Natural killer cell (primary cell): ENCODE results near the gene CCNT1. TPM values are rescaled to one million over a fixed set of nuclear protein-coding genes. Genes with fewer than 3 reads are reported as not detected.

ENCODE experiments used
- ATAC-seq, 3 donors: fragments of 150-1000 bp in 2 of 3; fragments of 200-7000 bp in 1 of 3; cut with Tn5 transposase; 1 replicate in 1 of 3; 2 replicates in 2 of 3; pipeline ENCODE4 v1.10.0; 2021; ENCODE audit warnings: mild to moderate bottlenecking in 2 of 3, moderate library complexity in 2 of 3
- DNase-seq, 2 donors: peaks; one replicate each; pipeline versions ENCODE4 v3.0.0 to v3.0.0-alpha.2; 2013 to 2021; ENCODE audit warnings: mixed read lengths in 1 of 2
- H3K27ac ChIP-seq: one replicate; pipeline ENCODE4 v1.5.1; 2013; ENCODE audit warnings: mild to moderate bottlenecking, low read length
- H3K27me3 ChIP-seq: one replicate; pipeline ENCODE4 v1.6.1; 2013; ENCODE audit warnings: low read length; ENCODE audit not compliant: control insufficient read depth, insufficient read depth
- H3K36me3 ChIP-seq: one replicate; pipeline ENCODE4 v1.6.1; 2013; ENCODE audit warnings: low read length; ENCODE audit not compliant: control insufficient read depth, insufficient read depth
- H3K4me1 ChIP-seq: one replicate; pipeline ENCODE4 v1.6.1; 2013; ENCODE audit warnings: low read length; ENCODE audit not compliant: control insufficient read depth, insufficient read depth
- H3K4me3 ChIP-seq: one replicate; pipeline ENCODE4 v1.5.1; 2013; ENCODE audit warnings: low read length
- H3K9me3 ChIP-seq: one replicate; pipeline ENCODE4 v1.6.1; 2013; ENCODE audit warnings: low read length; ENCODE audit not compliant: control insufficient read depth, insufficient read depth
- H3K27ac Mint-ChIP-seq, 2 donors: one replicate each; pipeline ENCODE4 v1.8.0; 2022; ENCODE audit warnings: mild to moderate bottlenecking in 2 of 2, mixed read lengths in 2 of 2, moderate library complexity in 1 of 2
- H3K27me3 Mint-ChIP-seq, 2 donors: one replicate each; pipeline ENCODE4 v1.8.0; 2022; ENCODE audit warnings: low read depth in 2 of 2, mixed read lengths in 2 of 2
- H3K36me3 Mint-ChIP-seq: one replicate; pipeline ENCODE4 v1.8.0; 2022; ENCODE audit warnings: mixed read lengths
- H3K4me1 Mint-ChIP-seq, 2 donors: one replicate each; pipeline ENCODE4 v1.8.0; 2022; ENCODE audit warnings: mixed read lengths in 2 of 2
- H3K4me3 Mint-ChIP-seq: one replicate; pipeline ENCODE4 v1.8.0; 2022; ENCODE audit warnings: mild to moderate bottlenecking, moderate library complexity, mixed read lengths
- H3K9me3 Mint-ChIP-seq, 2 donors: one replicate each; pipeline ENCODE4 v1.8.0; 2022; ENCODE audit warnings: mixed read lengths in 2 of 2
- CTCF ChIP-seq: fragments of 200-600 bp; IDR thresholded peaks from one replicate; pipeline ENCODE4 v1.8.0; 2022; ENCODE audit warnings: antibody characterized with exemption
- WGBS: methylation state at CpG from one replicate; pipeline ENCODE4 v1.1.7; 2013; ENCODE audit warnings: missing lambda C conversion rate; ENCODE audit not compliant: insufficient coverage; 5-methylcytosine and 5-hydroxymethylcytosine counted together
- intact Hi-C: fragments of 100-400 bp; cut with micrococcal nuclease; formaldehyde crosslinking; loops from one replicate; pipeline ENCODE4 v1.14.2; 2022
- total RNA-seq, 4 donors: library from RNA; stranded (reverse); fragments of 120-200 nt in 1 of 4; gene quantifications; one replicate each; pipeline versions ENCODE4 v1.2.3 to v1.2.4, GENCODE V29; 2013 to 2022

CCNT1 gene
- total RNA-seq, 3 donors from 2014 or later (not counting 1 experiment from before 2014, with no cell fraction given), result 119 to 145 (median 120) TPM

GRCh38 chr12:48680861-48681260 is 35.6 kb downstream of the CCNT1 start:
- no peak for ATAC-seq
- Mint-ChIP-seq H3K9me3 (no peaks in the 10 kb centered on the region), H3K36me3 (peaks cover 7% of the 10 kb centered on the region), H3K27ac (peak overlapping the region; percentile 92 to 98), H3K27me3 (no peaks in the 10 kb centered on the region), H3K4me3 (peak overlapping the region; percentile 94), H3K4me1 (peaks cover 39 to 50% of the 10 kb centered on the region in 2 donors)
- DNase-seq, result no peak
- intact Hi-C loops, result no loop called here
- Histone ChIP-seq H3K4me1 (peaks cover 26% of the 10 kb centered on the region), H3K4me3 (no peak overlapping the region), H3K9me3 (no peaks in the 10 kb centered on the region), H3K27ac (no peak overlapping the region), H3K27me3 (no peaks in the 10 kb centered on the region), H3K36me3 (peaks cover 34% of the 10 kb centered on the region)
- WGBS, result 92% methylated on average over 11 of the region's 13 CpGs
- no peak for TF ChIP-seq CTCF

- peaks cover 39 to 50% of the 10 kb centered on the region in 2 donors for H3K4me1 Mint-ChIP-seq
- H3K27ac ChIP-seq, result no peak overlapping the region
Observed at GRCh38 chr12:48678551-48679185, 37.8 kb downstream of the CCNT1 start.

DNA sequence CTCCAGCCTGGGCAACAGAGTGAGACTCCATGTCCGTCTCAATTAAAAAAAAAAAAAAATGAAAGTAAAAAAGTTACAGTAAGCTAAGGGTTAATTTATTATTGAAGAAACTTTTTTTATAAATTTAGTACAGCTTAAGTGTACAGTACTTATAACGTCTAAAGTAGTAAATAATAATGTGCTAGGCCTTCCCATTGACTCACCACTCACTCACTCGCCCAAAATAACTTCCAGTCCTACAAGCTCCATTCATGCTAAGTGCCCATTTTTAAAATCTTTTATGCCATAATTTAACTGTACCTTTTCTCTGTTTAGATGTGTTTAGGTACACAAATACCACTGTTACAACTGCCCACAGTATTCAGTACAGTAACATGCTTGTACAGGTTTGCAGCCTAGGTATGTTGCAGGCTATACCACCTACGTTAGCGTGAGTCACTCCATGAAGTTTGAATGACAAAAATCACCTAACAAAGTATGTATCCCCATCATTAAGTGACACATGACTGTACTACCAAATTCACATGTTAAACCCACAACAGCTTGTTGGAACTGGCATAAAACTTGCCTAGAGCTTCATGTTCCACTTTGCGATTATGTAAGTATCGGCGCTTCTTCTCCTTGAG is 45.2 kb downstream of the CCNT1 start:
- 96% methylated on average over 8 of the region's 8 CpGs for WGBS
- Histone ChIP-seq H3K4me1 (no peaks in the 10 kb centered on the region), H3K27ac (no peak overlapping the region), H3K36me3 (peaks cover 81% of the 10 kb centered on the region), H3K27me3 (no peaks in the 10 kb centered on the region), H3K4me3 (no peak overlapping the region), H3K9me3 (no peaks in the 10 kb centered on the region)
- TF ChIP-seq CTCF, result no peak
- H3K27me3 Mint-ChIP-seq, result no peaks in the 10 kb centered on the region
- peaks cover 0 to 5% of the 10 kb centered on the region in 2 donors for H3K4me1 Mint-ChIP-seq
- H3K27ac Mint-ChIP-seq, result no peak overlapping the region
- H3K4me3 Mint-ChIP-seq, result no peak overlapping the region
- no peak for ATAC-seq
- intact Hi-C loops, result no loop called here
- no peak for DNase-seq
- H3K9me3 Mint-ChIP-seq, result no peaks in the 10 kb centered on the region
- H3K36me3 Mint-ChIP-seq, result peaks cover 24% of the 10 kb centered on the region

More at GRCh38 chr12:48678551-48679185, 37.8 kb downstream of the CCNT1 start:
- Histone ChIP-seq H3K4me1 (peaks cover 26% of the 10 kb centered on the region), H3K36me3 (peaks cover 49% of the 10 kb centered on the region), H3K27me3 (no peaks in the 10 kb centered on the region), H3K9me3 (no peaks in the 10 kb centered on the region), H3K4me3 (no peak overlapping the region)
- TF ChIP-seq CTCF, result no peak
- H3K27me3 Mint-ChIP-seq, result no peaks in the 10 kb centered on the region
- intact Hi-C loops, result no loop called here
- peak overlapping the region; percentile 39 to 58 for H3K27ac Mint-ChIP-seq
- DNase-seq (no peak), ATAC-seq (no peak)
- WGBS, result 49% methylated on average over 3 of the region's 3 CpGs
- H3K4me3 Mint-ChIP-seq, result peak overlapping the region; percentile 14
- H3K36me3 Mint-ChIP-seq, result peaks cover 7% of the 10 kb centered on the region
- no peaks in the 10 kb centered on the region for H3K9me3 Mint-ChIP-seq
